Spleen (tissue), 11 donors: ENCODE results near the gene PRDM7. TPM values are rescaled to one million over a fixed set of nuclear protein-coding genes. Genes with fewer than 3 reads are reported as not detected.

Experiments used
- DNase-seq: peaks from one replicate; pipeline ENCODE4 v3.0.0-alpha.2; 2020
- H3K27ac ChIP-seq, 8 donors: fragments of 200-600 bp; sonication (generic) in 7 of 8; 1 replicate in 4 of 8; 2 replicates in 4 of 8; pipeline versions ENCODE4 v1.5.0 to v1.8.0; 2016 to 2021; ENCODE audit warnings: inconsistent platforms in 4 of 8, mild to moderate bottlenecking in 4 of 8, moderate library complexity in 1 of 8
- H3K27me3 ChIP-seq, 7 donors: fragments of 200-600 bp; sonication (generic) in 6 of 7; replicated peaks in 1 of 7; 1 replicate in 4 of 7; 2 replicates in 3 of 7; pipeline versions ENCODE4 v1.5.0 to v1.8.0; 2016 to 2021; ENCODE audit warnings: inconsistent platforms in 3 of 7, mild to moderate bottlenecking in 1 of 7
- H3K36me3 ChIP-seq, 6 donors: fragments of 200-600 bp; sonication (generic) in 5 of 6; 1 replicate in 4 of 6; 2 replicates in 2 of 6; pipeline versions ENCODE4 v1.5.0 to v1.8.0; 2016 to 2021; ENCODE audit warnings: inconsistent platforms in 2 of 6
- H3K4me1 ChIP-seq, 6 donors: fragments of 200-600 bp; sonication (generic) in 5 of 6; 1 replicate in 3 of 6; 2 replicates in 3 of 6; pipeline versions ENCODE4 v1.5.0 to v1.8.0; 2016 to 2021; ENCODE audit warnings: inconsistent platforms in 3 of 6
- H3K4me3 ChIP-seq, 8 donors: fragments of 200-600 bp; sonication (generic) in 7 of 8; 1 replicate in 4 of 8; 2 replicates in 4 of 8; pipeline versions ENCODE4 v1.5.0 to v1.8.0; 2016 to 2021; ENCODE audit warnings: inconsistent platforms in 4 of 8, mild to moderate bottlenecking in 4 of 8, moderate library complexity in 2 of 8
- H3K9me3 ChIP-seq, 8 donors: fragments of 200-600 bp; sonication (generic) in 7 of 8; 1 replicate in 4 of 8; 2 replicates in 4 of 8; pipeline versions ENCODE4 v1.5.0 to v1.8.0; 2016 to 2021; ENCODE audit warnings: inconsistent platforms in 4 of 8
- CTCF ChIP-seq, 11 experiments: fragments of 200-600 bp in 7 of 11; fragments of 450-650 bp in 4 of 11; sonication (generic) in 4 of 11; IDR thresholded peaks in 8 of 11; conservative IDR thresholded peaks in 3 of 11; 1 replicate in 7 of 11; 2 replicates in 4 of 11; pipeline versions ENCODE4 v1.4.0 to v1.8.0; 2016 to 2021; ENCODE audit warnings: antibody characterized with exemption in 11 of 11, inconsistent platforms in 4 of 11, mild to moderate bottlenecking in 1 of 11
- POLR2A ChIP-seq, 3 donors: fragments of 450-650 bp; IDR thresholded peaks; one replicate each; pipeline ENCODE4 v1.5.1; 2017; ENCODE audit warnings: antibody characterized with exemption in 3 of 3, mild to moderate bottlenecking in 1 of 3
- POLR2AphosphoS5 ChIP-seq, 3 donors: sonication (generic); formaldehyde crosslinking; IDR thresholded peaks; one replicate each; pipeline ENCODE4 v1.5.1; 2017; ENCODE audit warnings: antibody characterized with exemption in 3 of 3
- WGBS, 5 donors: extraction: QIAGEN DNeasy Blood & Tissue Kit in 3 of 5; methylation state at CpG; one replicate each; pipeline versions ENCODE4 v1.1.5 to v1.1.7; 2013 to 2018; 5-methylcytosine and 5-hydroxymethylcytosine counted together
- intact Hi-C: fragments of 100-400 bp; cut with DNase I; formaldehyde crosslinking; loops from one replicate; pipeline ENCODE4 v1.15.0; 2023; ENCODE audit warnings: low total_unique reads
- polyA plus RNA-seq, 3 donors: library from polyadenylated mRNA; stranded (reverse); fragments of 200-250 nt; gene quantifications; one replicate each; pipeline ENCODE4 v1.2.1, GENCODE V29; 2013
- total RNA-seq, 7 donors: library from RNA; depleted of rRNA in 3 of 7; stranded (reverse); fragments of >200 nt in 3 of 7; fragmentation: NEBNext Ultra II Directional in 4 of 7; extraction: Animal tissue kit (Norgen Biotek cat#: 25700) in 4 of 7; gene quantifications; one replicate each; pipeline versions ENCODE4 v1.1.0 to v1.2.1, GENCODE V29; 2016 to 2021
- donor health status: healthy with polysubstance abuse.
- donor health status: DM: no; HTN: no; CAD: no; lungs with moderate emphysema.
- donor health status: DM: no; HTN: no; CAD: no.
- donor health status: Bipolar disorder and iron deficiency.
- donor health status: healthy.
- donor health status: DM: no; HTN: no; CAD: no.
- donor health status: DM: yes; HTN: yes; CAD: no.

Gene PRDM7
- total and polyA plus RNA-seq, 10 donors, result not detected

DNA sequence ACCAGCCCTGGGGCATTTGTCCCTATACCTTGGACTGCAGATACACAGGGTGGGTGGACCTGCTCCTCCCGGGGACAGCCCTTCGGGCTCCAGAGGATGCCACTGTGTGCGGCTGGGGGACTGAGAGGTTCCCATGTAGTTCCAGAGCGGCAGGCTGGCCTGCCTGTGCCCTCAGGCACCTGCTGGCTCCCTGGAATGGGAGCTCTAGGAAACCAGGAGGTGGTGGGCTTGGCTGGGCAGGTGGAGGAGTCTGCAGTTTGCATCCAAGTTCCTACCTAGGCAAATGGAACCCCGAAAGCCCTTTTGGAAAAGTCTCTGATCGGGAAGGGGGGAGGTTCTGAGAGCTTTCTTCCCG lies 58.9 kb downstream of the PRDM7 start:
- DNase-seq, result no peak
- Histone ChIP-seq H3K27me3 (peaks cover 0 to 47% (median 14%) of the 10 kb centered on the region in 7 donors), H3K36me3 (no peaks in the 10 kb centered on the region), H3K4me3 (peak overlapping the region in 5 of 8 donors; percentile 45 to 78 (median 57)), H3K4me1 (peaks cover 7 to 57% (median 40%) of the 10 kb centered on the region in 6 donors), H3K9me3 (no peaks in the 10 kb centered on the region), H3K27ac (no peak overlapping the region)
- WGBS, 5 donors, result 51 to 76% (median 56%) methylated on average over 3 to 7 of the region's 7 CpGs
- intact Hi-C loops, result no loop called here
- TF ChIP-seq POLR2A (IDR thresholded peaks at IDR 0.05), result no peak

GRCh38 chr16:90016339-90016950 lies 60.7 kb downstream of the PRDM7 start:
- Histone ChIP-seq H3K9me3 (no peaks in the 10 kb centered on the region), H3K4me1 (peaks cover 4 to 44% (median 25%) of the 10 kb centered on the region in 6 donors), H3K4me3 (no peak overlapping the region), H3K27ac (no peak overlapping the region), H3K36me3 (no peaks in the 10 kb centered on the region), H3K27me3 (peaks cover 0 to 66% (median 18%) of the 10 kb centered on the region in 7 donors)
- TF ChIP-seq CTCF (IDR thresholded peaks at IDR 0.05 in 8 of 11, conservative IDR thresholded peaks at IDR 0.05 in 3 of 11), result no peak
- TF ChIP-seq POLR2A (IDR thresholded peaks at IDR 0.05), result no peak
- TF ChIP-seq POLR2AphosphoS5 (IDR thresholded peaks at IDR 0.05), result no peak
- 76 to 87% (median 79%) methylated on average over 9 to 11 of the region's 11 CpGs for WGBS, 5 donors
- no peak for DNase-seq
- intact Hi-C loops, result no loop called here

DNA sequence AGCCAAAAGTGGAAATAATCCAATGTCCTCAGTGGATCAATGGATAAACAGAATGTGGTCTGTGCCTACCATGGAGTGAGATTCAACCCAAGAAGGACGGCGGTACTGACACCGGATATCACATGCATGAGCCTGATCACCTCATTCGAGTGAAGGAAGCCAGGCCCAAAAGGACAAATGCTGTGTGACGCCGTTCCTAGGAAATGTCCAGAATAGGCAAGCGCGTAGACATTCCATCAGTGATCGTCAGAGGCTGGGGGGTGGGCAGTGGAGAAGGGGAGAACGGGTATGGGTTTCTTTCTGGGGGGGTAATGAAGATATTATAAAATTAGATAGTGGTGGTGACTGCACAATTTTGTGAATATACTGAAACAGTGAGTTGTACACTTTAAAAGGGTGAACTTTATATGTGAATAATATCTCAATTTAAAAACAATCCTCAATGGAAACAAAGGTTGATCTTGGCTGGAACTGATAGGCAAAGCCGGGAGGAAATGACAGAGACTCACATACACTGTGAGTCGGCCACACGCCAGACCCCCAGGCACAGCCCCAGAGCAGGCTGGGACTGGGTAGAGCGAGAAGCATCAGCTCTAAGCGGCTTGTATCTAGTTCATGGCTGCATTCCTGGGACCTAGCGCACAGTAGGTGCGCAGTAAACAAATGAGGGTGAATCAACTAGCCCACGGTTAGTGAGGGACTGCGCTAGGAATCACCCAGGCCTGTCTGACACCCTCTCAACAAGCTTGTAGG lies 61.4 kb downstream of the PRDM7 start:
- H3K27me3 ChIP-seq, result peaks cover 0 to 73% (median 18%) of the 10 kb centered on the region in 7 donors
- H3K36me3 ChIP-seq, result no peaks in the 10 kb centered on the region
- intact Hi-C loops, result no loop called here
- H3K4me3 ChIP-seq, result no peak overlapping the region
- no peak for DNase-seq
- TF ChIP-seq POLR2AphosphoS5 (IDR thresholded peaks at IDR 0.05) (no peak), CTCF (IDR thresholded peaks at IDR 0.05 in 8 of 11, conservative IDR thresholded peaks at IDR 0.05 in 3 of 11) (no peak), POLR2A (IDR thresholded peaks at IDR 0.05) (no peak)
- H3K4me1 ChIP-seq, result peaks cover 4 to 44% (median 20%) of the 10 kb centered on the region in 6 donors
- 87 to 93% (median 90%) methylated on average over 19 of the region's 19 CpGs for WGBS, 5 donors
- no peak overlapping the region for H3K27ac ChIP-seq
- no peaks in the 10 kb centered on the region for H3K9me3 ChIP-seq

GRCh38 chr16:90012991-90013745 lies 64.0 kb downstream of the PRDM7 start:
- TF ChIP-seq CTCF (IDR thresholded peaks at IDR 0.05 in 8 of 11, conservative IDR thresholded peaks at IDR 0.05 in 3 of 11) (no peak), POLR2AphosphoS5 (IDR thresholded peaks at IDR 0.05) (peak in 1 of 3 donors; percentile 68)
- no peak overlapping the region for H3K4me3 ChIP-seq
- H3K36me3 ChIP-seq, result no peaks in the 10 kb centered on the region
- peaks cover 0 to 51% (median 4%) of the 10 kb centered on the region in 7 donors for H3K27me3 ChIP-seq
- no peak overlapping the region for H3K27ac ChIP-seq
- WGBS, 5 donors, result 42 to 72% (median 60%) methylated on average over 7 to 13 of the region's 13 CpGs
- intact Hi-C loops, result no loop called here
- peaks cover 8 to 41% (median 19%) of the 10 kb centered on the region in 6 donors for H3K4me1 ChIP-seq
- H3K9me3 ChIP-seq, result no peaks in the 10 kb centered on the region
- DNase-seq, result no peak
